Measurements from ENCODE around the gene ATRNL1.

ATRNL1 gene

DNA sequence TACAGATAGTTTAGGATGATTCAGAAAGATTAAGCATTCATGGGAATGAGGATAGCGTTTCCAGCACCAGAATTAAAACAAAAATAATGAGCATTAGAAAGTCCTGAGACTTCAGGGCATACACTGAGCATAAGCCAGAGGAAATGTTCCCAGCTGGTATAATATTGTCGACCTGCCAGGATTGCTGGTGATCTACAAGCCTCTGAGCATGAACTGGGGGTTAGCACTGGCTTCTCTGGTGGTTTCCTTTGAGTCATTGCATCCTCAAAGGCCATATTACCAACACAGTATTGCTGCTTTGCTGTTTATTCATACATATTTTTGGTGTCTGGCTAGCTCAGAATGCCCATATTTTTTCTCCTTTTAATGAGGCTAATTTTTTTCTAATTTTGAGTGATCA lies 10.7 kb upstream of the ATRNL1 start:
- no peak for DNase-seq (ENCODE audit: low spot score)
- POLR2A ChIA-PET (ENCODE audit: low non-redundant PET): no interaction called here

DNA sequence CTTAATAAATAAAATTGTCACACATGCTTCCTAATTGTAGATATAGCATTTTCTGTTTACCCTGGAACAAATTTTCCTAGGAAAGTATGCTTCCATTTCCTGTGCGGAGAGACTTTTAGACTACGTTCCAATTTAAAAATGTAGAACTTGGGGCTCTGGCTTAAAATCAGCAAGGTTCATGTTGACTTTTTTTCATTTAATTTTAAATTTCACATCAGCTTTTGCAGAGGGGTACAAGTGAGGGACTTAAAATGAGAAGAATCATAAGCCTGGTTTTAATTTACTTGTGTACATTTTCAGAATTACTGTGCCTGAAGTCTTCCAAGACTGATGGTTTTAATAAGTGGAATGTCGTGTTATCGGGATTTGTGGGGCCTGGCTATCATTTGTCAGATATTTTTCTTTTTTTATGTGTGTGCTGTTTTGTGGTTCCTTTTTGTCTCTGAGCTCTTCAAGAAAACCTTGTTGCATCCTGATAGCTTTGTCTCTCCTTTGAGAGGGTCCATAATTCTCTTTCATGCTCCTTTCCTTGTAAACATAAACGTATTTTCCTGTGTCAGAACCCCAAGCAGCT lies 8.8 kb upstream of the ATRNL1 start:
- DNase-seq (ENCODE audit: low spot score): no peak
- ChIA-PET CTCF (no interaction called here), POLR2A (ENCODE audit: low non-redundant PET) (no interaction called here)
- TF ChIP-seq, protein P1, sequence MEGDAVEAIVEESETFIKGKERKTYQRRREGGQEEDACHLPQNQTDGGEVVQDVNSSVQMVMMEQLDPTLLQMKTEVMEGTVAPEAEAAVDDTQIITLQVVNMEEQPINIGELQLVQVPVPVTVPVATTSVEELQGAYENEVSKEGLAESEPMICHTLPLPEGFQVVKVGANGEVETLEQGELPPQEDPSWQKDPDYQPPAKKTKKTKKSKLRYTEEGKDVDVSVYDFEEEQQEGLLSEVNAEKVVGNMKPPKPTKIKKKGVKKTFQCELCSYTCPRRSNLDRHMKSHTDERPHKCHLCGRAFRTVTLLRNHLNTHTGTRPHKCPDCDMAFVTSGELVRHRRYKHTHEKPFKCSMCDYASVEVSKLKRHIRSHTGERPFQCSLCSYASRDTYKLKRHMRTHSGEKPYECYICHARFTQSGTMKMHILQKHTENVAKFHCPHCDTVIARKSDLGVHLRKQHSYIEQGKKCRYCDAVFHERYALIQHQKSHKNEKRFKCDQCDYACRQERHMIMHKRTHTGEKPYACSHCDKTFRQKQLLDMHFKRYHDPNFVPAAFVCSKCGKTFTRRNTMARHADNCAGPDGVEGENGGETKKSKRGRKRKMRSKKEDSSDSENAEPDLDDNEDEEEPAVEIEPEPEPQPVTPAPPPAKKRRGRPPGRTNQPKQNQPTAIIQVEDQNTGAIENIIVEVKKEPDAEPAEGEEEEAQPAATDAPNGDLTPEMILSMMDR (conservative IDR thresholded peaks at IDR 0.05; ENCODE audit: low read depth): no peak
- no peak overlapping the region for H3K27ac ChIP-seq

More for the DNA sequence above, 10.7 kb upstream of the ATRNL1 start:
- CTCF ChIA-PET: no interaction called here
- H3K27ac ChIP-seq: no peak overlapping the region
- TF ChIP-seq, protein P1 (conservative IDR thresholded peaks at IDR 0.05; ENCODE audit: low read depth): no peak

GRCh38 chr10:115091161-115091560 lies 2.0 kb upstream of the ATRNL1 start:
- TF ChIP-seq, protein P1 (conservative IDR thresholded peaks at IDR 0.05; ENCODE audit: low read depth): no peak
- no peak for DNase-seq (ENCODE audit: low spot score)
- no peak overlapping the region for H3K27ac ChIP-seq
- ChIA-PET POLR2A (ENCODE audit: low non-redundant PET) (no interaction called here), CTCF (interaction anchor here (0.6 kb wide), 1 partner anchor 184 kb away, joined by 3 read pairs; no protein-coding TSS in a partner anchor)

DNA sequence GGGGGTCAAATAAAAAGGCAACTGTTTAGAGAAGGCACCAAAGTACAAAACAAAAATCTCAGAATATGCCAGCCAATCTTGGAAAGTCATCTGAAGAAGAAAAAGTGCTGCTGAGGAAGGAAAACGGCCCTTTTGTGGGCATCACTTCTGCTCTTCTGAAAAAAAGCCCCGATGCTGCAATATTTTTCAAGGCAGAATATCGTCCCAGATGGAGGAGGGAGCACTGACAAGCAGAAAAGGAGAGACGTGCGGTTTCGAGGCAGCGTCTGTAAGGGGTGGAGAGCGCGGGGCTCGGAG lies 959 bp upstream of the ATRNL1 start:
- no peak overlapping the region for H3K27ac ChIP-seq
- DNase-seq (ENCODE audit: low spot score): no peak
- POLR2A ChIA-PET (ENCODE audit: low non-redundant PET): no interaction called here
- TF ChIP-seq, protein P1 (conservative IDR thresholded peaks at IDR 0.05; ENCODE audit: low read depth): no peak
- CTCF ChIA-PET: interaction anchor here (0.6 kb wide), 1 partner anchor 837 kb away, joined by 4 read pairs; no protein-coding TSS in a partner anchor

DNA sequence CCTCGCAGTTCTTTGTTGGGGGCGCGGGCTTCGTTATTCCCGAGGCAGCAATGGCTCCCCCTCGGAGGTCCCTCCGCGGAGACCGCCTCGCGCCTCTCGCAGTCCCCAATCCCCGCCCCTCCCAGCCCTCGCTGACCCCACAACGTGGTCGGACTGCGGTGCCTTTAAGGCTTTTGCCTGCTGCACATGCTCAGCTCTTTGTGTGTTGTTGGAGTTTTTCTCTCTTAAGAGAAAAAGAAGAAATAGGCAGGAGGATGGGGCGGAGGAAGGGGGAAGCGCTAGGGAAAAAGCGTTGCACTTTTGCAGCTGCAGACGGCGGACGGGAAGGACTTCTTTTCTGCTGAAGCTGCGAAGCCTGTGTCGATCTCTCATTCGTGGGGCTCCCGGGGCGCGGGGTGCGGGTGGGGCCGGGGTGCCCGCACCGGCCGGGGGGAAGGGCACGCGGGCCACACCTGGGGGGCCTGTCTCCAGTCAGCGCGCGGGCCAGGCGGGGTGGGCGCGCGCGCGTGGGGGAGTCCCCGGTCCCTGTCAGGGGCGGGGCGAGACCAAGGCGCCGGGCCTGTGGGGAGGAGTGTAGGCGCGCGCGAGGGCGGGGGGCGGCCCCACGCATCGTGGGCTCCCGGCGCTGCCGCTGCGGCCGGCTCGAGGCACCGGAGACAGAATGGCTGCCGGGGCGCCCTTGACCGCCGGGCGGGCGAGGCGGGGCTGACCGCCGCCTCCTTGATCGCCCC lies 445 bp upstream of the ATRNL1 start:
- TF ChIP-seq, protein P1 (conservative IDR thresholded peaks at IDR 0.05; ENCODE audit: low read depth): no peak
- DNase-seq (ENCODE audit: low spot score): no peak
- no peak overlapping the region for H3K27ac ChIP-seq
- CTCF ChIA-PET: interaction anchor here (0.6 kb wide), 1 partner anchor 837 kb away, joined by 4 read pairs; no protein-coding TSS in a partner anchor
- POLR2A ChIA-PET (ENCODE audit: low non-redundant PET): no interaction called here

DNA sequence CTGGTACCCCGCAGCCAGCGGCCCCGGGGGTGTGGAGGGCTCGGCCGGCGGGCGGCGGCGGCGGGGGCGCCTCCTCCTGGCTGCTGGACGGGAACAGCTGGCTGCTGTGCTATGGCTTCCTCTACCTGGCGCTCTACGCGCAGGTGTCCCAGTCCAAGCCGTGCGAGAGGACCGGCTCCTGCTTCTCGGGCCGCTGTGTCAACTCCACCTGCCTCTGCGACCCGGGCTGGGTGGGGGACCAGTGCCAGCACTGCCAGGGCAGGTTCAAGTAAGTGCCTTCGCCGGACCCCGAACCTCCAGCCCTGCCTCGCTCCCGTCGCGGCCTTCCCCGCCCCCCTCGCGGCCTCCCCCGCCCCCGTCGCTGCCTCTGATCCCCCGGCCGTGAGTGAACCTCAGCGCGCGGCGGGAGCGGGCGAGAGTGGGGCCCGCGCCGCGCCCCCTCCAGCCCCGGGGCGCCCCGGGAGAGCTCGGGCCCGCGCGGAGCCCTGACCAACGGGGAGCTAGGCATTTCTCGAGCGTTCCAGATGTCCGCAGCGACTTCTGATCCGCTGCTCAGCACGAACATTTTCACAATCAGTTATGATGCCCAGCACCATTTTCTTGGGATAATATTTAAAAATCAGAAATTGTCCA lies 727 bp downstream of the ATRNL1 start:
- TF ChIP-seq, protein P1 (conservative IDR thresholded peaks at IDR 0.05; ENCODE audit: low read depth): no peak
- ChIA-PET CTCF (interaction anchor here (0.6 to 0.8 kb wide), 2 partner anchors 90 to 217 kb away, joined by 3 read pairs; no protein-coding TSS in a partner anchor), POLR2A (ENCODE audit: low non-redundant PET) (no interaction called here)
- no peak overlapping the region for H3K27ac ChIP-seq
- no peak for DNase-seq (ENCODE audit: low spot score)

Data from RWPE1 (cell line).